ENCODE results near the gene NUBP1.

NUBP1 gene

GRCh38 chr16:10808850-10809249 lies 65.2 kb downstream of the NUBP1 start:
- DNase-seq: no peak

GRCh38 chr16:10809706-10810105 lies 66.1 kb downstream of the NUBP1 start:
- DNase-seq: no peak

DNA sequence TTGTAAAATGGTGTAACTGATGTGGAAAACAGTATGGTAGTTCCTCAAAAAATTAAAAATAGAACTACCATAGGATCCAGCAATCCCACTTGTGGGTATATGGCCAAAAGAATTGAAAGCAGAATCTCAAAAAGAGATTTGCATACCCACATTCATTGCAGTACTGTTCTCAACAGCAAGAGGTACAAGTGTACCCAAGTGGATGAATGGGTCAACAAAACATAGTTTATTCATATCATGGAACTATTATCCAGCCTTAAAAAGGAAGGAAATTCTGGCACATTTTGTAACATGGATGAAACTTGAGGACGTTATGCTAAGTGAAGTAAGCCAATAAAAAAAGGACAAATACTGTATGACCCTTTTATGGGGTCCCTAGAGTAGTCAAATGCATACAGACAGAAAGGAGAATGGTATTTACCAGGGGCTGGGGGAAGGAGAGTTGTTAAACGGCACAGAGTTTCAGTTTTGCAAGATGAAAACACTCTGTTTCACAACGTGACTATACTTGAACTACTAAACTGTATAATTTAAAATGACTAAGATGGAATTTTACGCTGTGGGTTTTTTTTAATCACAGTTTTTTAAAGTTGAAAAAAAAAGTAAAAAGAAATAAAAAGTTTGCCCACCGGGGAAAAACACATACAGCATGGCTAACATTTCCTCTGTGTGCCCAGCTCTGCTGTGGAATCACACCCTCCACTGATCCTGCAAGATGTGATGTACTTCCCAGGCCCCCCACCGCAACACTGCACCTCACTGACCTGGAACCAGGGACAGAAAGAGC lies 68.9 kb downstream of the NUBP1 start:
- DNase-seq: no peak

- no peak for DNase-seq
These were observed 69.4 kb downstream of the NUBP1 start for GRCh38 chr16:10813099-10813455.

GRCh38 chr16:10817514-10817913 lies 73.9 kb downstream of the NUBP1 start:
- no peak for DNase-seq

GRCh38 chr16:10817963-10818941 lies 74.6 kb downstream of the NUBP1 start, which contains the start of gene TVP23A:
Gene TVP23A, minus strand, starts transcription at chr16:10818794. Its CDS starts 301 bp downstream, at chr16:10818493.
- no peak for DNase-seq

Data from stimulated activated CD8-positive, alpha-beta memory T cell treated with anti-CD3 and anti-CD28 coated beads, Interleukin-4, amount 100 ng/mL, for 48 hours (primary cell).